CD14-positive monocyte (primary cell): Measurements from ENCODE around the gene KIRREL1. TPM values are rescaled to one million over a fixed set of nuclear protein-coding genes. Genes with fewer than 3 reads are reported as not detected.

Source experiments
- DNase-seq, 3 donors: peaks; one replicate each; pipeline ENCODE4 v3.0.0-alpha.2; 2011 to 2022
- H2AFZ ChIP-seq: 2 replicates; pipeline ENCODE4 v1.6.0; 2012; ENCODE audit warnings: mild to moderate bottlenecking, low read depth, low read length, inconsistent platforms; ENCODE audit not compliant: insufficient read depth, poor library complexity, severe bottlenecking
- H3K27ac ChIP-seq, 2 donors: 1 replicate in 1 of 2; 2 replicates in 1 of 2; pipeline ENCODE4 v1.5.1; 2012 to 2013; ENCODE audit warnings: low read length in 2 of 2, control low read depth in 1 of 2, inconsistent platforms in 1 of 2, low read depth in 1 of 2, mild to moderate bottlenecking in 1 of 2
- H3K27me3 ChIP-seq, 2 donors: one replicate each; pipeline versions ENCODE4 v1.6.0 to v1.6.1; 2011 to 2013; ENCODE audit warnings: low read length in 2 of 2; ENCODE audit not compliant: control insufficient read depth in 2 of 2, insufficient read depth in 2 of 2
- H3K36me3 ChIP-seq, 2 donors: replicated peaks in 1 of 2; 1 replicate in 1 of 2; 2 replicates in 1 of 2; pipeline versions ENCODE4 v1.5.1 to v1.6.1; 2012 to 2013; ENCODE audit warnings: low read length in 2 of 2, control low read depth in 1 of 2, inconsistent platforms in 1 of 2, mild to moderate bottlenecking in 1 of 2; ENCODE audit not compliant: insufficient read depth in 2 of 2, control insufficient read depth in 1 of 2
- H3K4me1 ChIP-seq, 2 donors: 1 replicate in 1 of 2; 2 replicates in 1 of 2; pipeline versions ENCODE4 v1.5.1 to v1.6.1; 2012 to 2013; ENCODE audit warnings: low read length in 2 of 2, control low read depth in 1 of 2, inconsistent platforms in 1 of 2, mild to moderate bottlenecking in 1 of 2, moderate library complexity in 1 of 2; ENCODE audit not compliant: insufficient read depth in 2 of 2, control insufficient read depth in 1 of 2
- H3K4me2 ChIP-seq: replicated peaks from 2 replicates; pipeline ENCODE3; 2012; ENCODE audit warnings: low read length, moderate library complexity, mild to moderate bottlenecking; ENCODE audit not compliant: poor library complexity, severe bottlenecking; ENCODE audit errors: extremely low read depth
- H3K4me3 ChIP-seq, 3 experiments: fragments of 200-600 bp in 1 of 3; sonication (generic) in 1 of 3; replicated peaks in 1 of 3; 1 replicate in 2 of 3; 2 replicates in 1 of 3; pipeline ENCODE4 v1.5.1; 2011 to 2013; ENCODE audit warnings: low read length in 3 of 3, mild to moderate bottlenecking in 3 of 3, control low read depth in 2 of 3, low read depth in 2 of 3, inconsistent platforms in 1 of 3, moderate library complexity in 1 of 3
- H3K79me2 ChIP-seq: 2 replicates; pipeline ENCODE4 v1.6.0; 2012; ENCODE audit warnings: mild to moderate bottlenecking, control low read depth, inconsistent platforms, low read length, moderate library complexity; ENCODE audit not compliant: insufficient read depth
- H3K9ac ChIP-seq: 2 replicates; pipeline ENCODE4 v1.6.0; 2017; ENCODE audit warnings: low read length, mild to moderate bottlenecking; ENCODE audit not compliant: insufficient read depth, poor library complexity, severe bottlenecking
- H3K9me3 ChIP-seq, 2 donors: replicated peaks in 1 of 2; 1 replicate in 1 of 2; 2 replicates in 1 of 2; pipeline versions ENCODE4 v1.5.1 to v1.6.1; 2012 to 2013; ENCODE audit warnings: low read length in 2 of 2, control low read depth in 1 of 2; ENCODE audit not compliant: control insufficient read depth in 1 of 2, insufficient read depth in 1 of 2
- H4K20me1 ChIP-seq: 2 replicates; pipeline ENCODE4 v1.6.0; 2012; ENCODE audit warnings: mild to moderate bottlenecking, low read length, control low read depth, moderate library complexity; ENCODE audit not compliant: insufficient read depth
- H3K27ac Mint-ChIP-seq, 7 donors: one replicate each; pipeline ENCODE4 v1.8.0; 2020; ENCODE audit warnings: mild to moderate bottlenecking in 7 of 7, mixed read lengths in 7 of 7, moderate library complexity in 6 of 7, inconsistent platforms in 2 of 7
- H3K27me3 Mint-ChIP-seq, 3 donors: one replicate each; pipeline ENCODE4 v1.8.0; 2021 to 2022; ENCODE audit warnings: low read depth in 3 of 3, mild to moderate bottlenecking in 3 of 3, mixed read lengths in 3 of 3, moderate library complexity in 3 of 3, inconsistent platforms in 1 of 3
- H3K36me3 Mint-ChIP-seq, 2 donors: one replicate each; pipeline ENCODE4 v1.8.0; 2020; ENCODE audit warnings: mixed read lengths in 2 of 2, inconsistent platforms in 1 of 2, mild to moderate bottlenecking in 1 of 2
- H3K4me1 Mint-ChIP-seq: one replicate; pipeline ENCODE4 v1.8.0; 2020; ENCODE audit warnings: mild to moderate bottlenecking, mixed read lengths
- H3K4me3 Mint-ChIP-seq, 2 donors: one replicate each; pipeline ENCODE4 v1.8.0; 2020; ENCODE audit warnings: mild to moderate bottlenecking in 2 of 2, mixed read lengths in 2 of 2, moderate library complexity in 1 of 2
- H3K9me3 Mint-ChIP-seq, 7 donors: one replicate each; pipeline ENCODE4 v1.8.0; 2020 to 2022; ENCODE audit warnings: mixed read lengths in 7 of 7, mild to moderate bottlenecking in 6 of 7, moderate library complexity in 6 of 7, inconsistent platforms in 2 of 7
- WGBS: methylation state at CpG from one replicate; pipeline ENCODE4 v1.1.5; 2013; ENCODE audit warnings: missing lambda C conversion rate; ENCODE audit not compliant: insufficient coverage; 5-methylcytosine and 5-hydroxymethylcytosine counted together
- intact Hi-C, 2 donors: fragments of 100-400 bp; cut with micrococcal nuclease; formaldehyde crosslinking; loops; one replicate each; pipeline versions ENCODE4 v1.15.0 to v1.15.1; 2023
- polyA plus RNA-seq, 3 donors: library from polyadenylated mRNA; depleted of rRNA in 1 of 3; unstranded in 2 of 3; stranded (reverse) in 1 of 3; fragments of 300-500 nt in 2 of 3; fragments of >200 nt in 1 of 3; fragmentation: Illumina TruSeq in 2 of 3; gene quantifications; 1 replicate in 2 of 3; 2 replicates in 1 of 3; pipeline ENCODE4 v1.2.3, GENCODE V29; 2012 to 2021
- TF ChIP-seq, protein P1 (sequence below): fragments of 200-600 bp; IDR thresholded peaks from one replicate; pipeline ENCODE4 v1.8.0; 2022; ENCODE audit warnings: antibody characterized with exemption, mild to moderate bottlenecking

KIRREL1 gene
- polyA plus RNA-seq, 3 donors: not detected

DNA sequence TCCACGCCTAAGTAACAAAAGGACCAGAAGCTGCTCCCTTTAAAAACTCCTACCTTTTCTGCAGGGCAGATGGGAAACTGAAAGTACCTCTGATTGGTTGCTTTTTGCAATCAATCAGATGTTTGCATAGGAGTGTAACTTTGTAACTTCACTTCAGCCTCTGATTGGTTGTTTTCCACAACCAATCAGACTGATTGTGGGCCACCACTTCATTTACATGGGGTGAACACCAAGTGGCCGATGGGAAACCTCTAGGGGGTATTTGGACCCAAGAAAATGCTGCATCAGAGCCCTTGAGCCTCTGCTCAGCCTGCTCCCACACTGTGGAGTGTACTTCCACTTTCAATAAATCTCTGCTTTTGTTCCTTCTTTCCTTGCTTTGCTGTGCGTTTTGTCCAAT lies 154.4 kb downstream of the KIRREL1 start:
- H3K9me3 ChIP-seq: peaks cover 10 to 23% of the 10 kb centered on the region in 2 donors
- Mint-ChIP-seq H3K4me1 (peaks cover 61% of the 10 kb centered on the region), H3K27me3 (peaks cover 0 to 2% (median 0%) of the 10 kb centered on the region in 3 donors), H3K36me3 (peaks cover 5 to 10% of the 10 kb centered on the region in 2 donors), H3K27ac (peak overlapping the region; percentile 92 to 99 (median 96)), H3K9me3 (peaks cover 14 to 35% (median 19%) of the 10 kb centered on the region in 7 donors), H3K4me3 (peak overlapping the region; percentile 62 to 77)
- H2AFZ ChIP-seq: peak overlapping the region; percentile 7
- H3K27ac ChIP-seq: peak overlapping the region; percentile 28 to 81
- no peaks in the 10 kb centered on the region for H3K36me3 ChIP-seq
- H3K9ac ChIP-seq: no peak overlapping the region
- 0% methylated on average over 1 of the region's 3 CpGs for WGBS
- DNase-seq: peak; percentile 51 to 56 (median 51)
- H3K4me3 ChIP-seq: peak overlapping the region; percentile 12 to 73 (median 38)
- TF ChIP-seq, protein P1, sequence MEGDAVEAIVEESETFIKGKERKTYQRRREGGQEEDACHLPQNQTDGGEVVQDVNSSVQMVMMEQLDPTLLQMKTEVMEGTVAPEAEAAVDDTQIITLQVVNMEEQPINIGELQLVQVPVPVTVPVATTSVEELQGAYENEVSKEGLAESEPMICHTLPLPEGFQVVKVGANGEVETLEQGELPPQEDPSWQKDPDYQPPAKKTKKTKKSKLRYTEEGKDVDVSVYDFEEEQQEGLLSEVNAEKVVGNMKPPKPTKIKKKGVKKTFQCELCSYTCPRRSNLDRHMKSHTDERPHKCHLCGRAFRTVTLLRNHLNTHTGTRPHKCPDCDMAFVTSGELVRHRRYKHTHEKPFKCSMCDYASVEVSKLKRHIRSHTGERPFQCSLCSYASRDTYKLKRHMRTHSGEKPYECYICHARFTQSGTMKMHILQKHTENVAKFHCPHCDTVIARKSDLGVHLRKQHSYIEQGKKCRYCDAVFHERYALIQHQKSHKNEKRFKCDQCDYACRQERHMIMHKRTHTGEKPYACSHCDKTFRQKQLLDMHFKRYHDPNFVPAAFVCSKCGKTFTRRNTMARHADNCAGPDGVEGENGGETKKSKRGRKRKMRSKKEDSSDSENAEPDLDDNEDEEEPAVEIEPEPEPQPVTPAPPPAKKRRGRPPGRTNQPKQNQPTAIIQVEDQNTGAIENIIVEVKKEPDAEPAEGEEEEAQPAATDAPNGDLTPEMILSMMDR: no peak
- no peaks in the 10 kb centered on the region for H3K79me2 ChIP-seq
- intact Hi-C loops: loop anchor here in 1 of 2 donors (2.0 kb wide), 1 partner anchor 15 kb away; no protein-coding TSS in a partner anchor
- peak overlapping the region; percentile 90 for H3K4me2 ChIP-seq
- H3K4me1 ChIP-seq: peaks cover 60 to 63% of the 10 kb centered on the region in 2 donors
- no peaks in the 10 kb centered on the region for H3K27me3 ChIP-seq
- H4K20me1 ChIP-seq: no peaks in the 10 kb centered on the region

- intact Hi-C loops: loop anchor here in 1 of 2 donors (2.0 kb wide), 1 partner anchor 14 kb away; no protein-coding TSS in a partner anchor
- no peaks in the 10 kb centered on the region for H3K79me2 ChIP-seq
- Mint-ChIP-seq H3K36me3 (peaks cover 5 to 10% of the 10 kb centered on the region in 2 donors), H3K9me3 (peaks cover 14 to 35% (median 19%) of the 10 kb centered on the region in 7 donors), H3K4me3 (peak overlapping the region; percentile 76 to 77), H3K4me1 (peaks cover 66% of the 10 kb centered on the region), H3K27ac (peak overlapping the region; percentile 92 to 99 (median 98)), H3K27me3 (peaks cover 0 to 2% (median 0%) of the 10 kb centered on the region in 3 donors)
- H3K27me3 ChIP-seq: no peaks in the 10 kb centered on the region
- peak overlapping the region in 1 of 2 donors; percentile 81 for H3K27ac ChIP-seq
- H2AFZ ChIP-seq: peak overlapping the region; percentile 56
- H3K4me1 ChIP-seq: peaks cover 66 to 69% of the 10 kb centered on the region in 2 donors
- DNase-seq: peak in 2 of 3 donors; percentile 56 to 59
- H3K4me3 ChIP-seq: peak overlapping the region; percentile 12 to 73 (median 38)
- no peaks in the 10 kb centered on the region for H4K20me1 ChIP-seq
- no peaks in the 10 kb centered on the region for H3K36me3 ChIP-seq
- WGBS: 0% methylated on average over 1 of the region's 1 CpG
- TF ChIP-seq, protein P1: no peak
- peak overlapping the region; percentile 90 for H3K4me2 ChIP-seq
- no peak overlapping the region for H3K9ac ChIP-seq
- peaks cover 10 to 23% of the 10 kb centered on the region in 2 donors for H3K9me3 ChIP-seq
These were observed 155.0 kb downstream of the KIRREL1 start for GRCh38 chr1:158148468-158148867.
